ENCODE data around the gene FRY.

FRY gene

DNA sequence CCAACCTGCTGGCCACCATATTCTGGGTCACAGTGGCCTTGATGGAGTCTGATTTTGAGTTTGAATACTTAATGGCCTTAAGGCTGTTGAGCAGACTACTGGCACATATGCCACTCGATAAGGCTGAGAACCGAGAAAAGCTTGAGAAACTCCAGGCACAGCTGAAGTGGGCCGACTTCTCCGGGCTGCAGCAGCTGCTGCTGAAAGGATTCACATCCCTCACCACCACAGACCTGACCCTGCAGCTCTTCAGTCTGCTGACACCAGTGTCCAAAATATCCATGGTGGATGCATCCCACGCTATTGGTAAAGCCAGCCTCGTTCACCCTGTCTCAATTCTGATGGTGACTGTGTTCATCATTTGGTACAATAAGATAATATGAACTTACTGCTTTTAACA, 206.1 kb downstream of the FRY start:
- TF ChIP-seq, protein P1, sequence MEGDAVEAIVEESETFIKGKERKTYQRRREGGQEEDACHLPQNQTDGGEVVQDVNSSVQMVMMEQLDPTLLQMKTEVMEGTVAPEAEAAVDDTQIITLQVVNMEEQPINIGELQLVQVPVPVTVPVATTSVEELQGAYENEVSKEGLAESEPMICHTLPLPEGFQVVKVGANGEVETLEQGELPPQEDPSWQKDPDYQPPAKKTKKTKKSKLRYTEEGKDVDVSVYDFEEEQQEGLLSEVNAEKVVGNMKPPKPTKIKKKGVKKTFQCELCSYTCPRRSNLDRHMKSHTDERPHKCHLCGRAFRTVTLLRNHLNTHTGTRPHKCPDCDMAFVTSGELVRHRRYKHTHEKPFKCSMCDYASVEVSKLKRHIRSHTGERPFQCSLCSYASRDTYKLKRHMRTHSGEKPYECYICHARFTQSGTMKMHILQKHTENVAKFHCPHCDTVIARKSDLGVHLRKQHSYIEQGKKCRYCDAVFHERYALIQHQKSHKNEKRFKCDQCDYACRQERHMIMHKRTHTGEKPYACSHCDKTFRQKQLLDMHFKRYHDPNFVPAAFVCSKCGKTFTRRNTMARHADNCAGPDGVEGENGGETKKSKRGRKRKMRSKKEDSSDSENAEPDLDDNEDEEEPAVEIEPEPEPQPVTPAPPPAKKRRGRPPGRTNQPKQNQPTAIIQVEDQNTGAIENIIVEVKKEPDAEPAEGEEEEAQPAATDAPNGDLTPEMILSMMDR (IDR thresholded peaks at IDR 0.05; ENCODE audit: low read depth, low read length, missing control alignments) = no peak
- H3K4me3 ChIP-seq (ENCODE audit: low read depth, low read length) = no peak overlapping the region
- DNase-seq (ENCODE audit: low read depth) = no peak
- in situ Hi-C loops (cut with HindIII; ENCODE audit: low sequenced_read_pairs) = no loop called here

GRCh38 chr13:32243695-32244094, 212.1 kb downstream of the FRY start:
- no peak overlapping the region for H3K4me3 ChIP-seq (ENCODE audit: low read depth, low read length)
- TF ChIP-seq, protein P1 (IDR thresholded peaks at IDR 0.05; ENCODE audit: low read depth, low read length, missing control alignments) = no peak
- in situ Hi-C loops (cut with HindIII; ENCODE audit: low sequenced_read_pairs) = no loop called here
- no peak for DNase-seq (ENCODE audit: low read depth)

DNA sequence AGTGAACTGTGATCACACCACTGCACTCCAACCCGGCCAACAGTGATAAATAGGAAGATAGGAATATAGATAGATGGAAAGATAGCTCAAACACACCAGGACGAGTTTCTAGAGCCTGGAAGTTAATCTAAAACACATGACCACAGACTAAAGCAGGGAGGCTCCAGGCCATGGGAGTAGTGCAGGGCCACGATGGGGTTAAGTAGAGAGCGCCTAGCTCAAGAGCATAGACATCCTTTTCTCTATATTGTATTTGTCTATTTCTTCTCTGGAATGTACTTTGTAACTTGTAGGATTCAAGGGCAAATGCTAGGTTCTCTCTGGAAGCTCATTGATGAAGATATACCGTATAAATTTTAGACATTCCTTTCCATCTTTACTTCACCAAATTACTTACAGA, 214.0 kb downstream of the FRY start:
- TF ChIP-seq, protein P1 (IDR thresholded peaks at IDR 0.05; ENCODE audit: low read depth, low read length, missing control alignments) = no peak
- in situ Hi-C loops (cut with HindIII; ENCODE audit: low sequenced_read_pairs) = no loop called here
- H3K4me3 ChIP-seq (ENCODE audit: low read depth, low read length) = no peak overlapping the region
- DNase-seq (ENCODE audit: low read depth) = no peak

DNA sequence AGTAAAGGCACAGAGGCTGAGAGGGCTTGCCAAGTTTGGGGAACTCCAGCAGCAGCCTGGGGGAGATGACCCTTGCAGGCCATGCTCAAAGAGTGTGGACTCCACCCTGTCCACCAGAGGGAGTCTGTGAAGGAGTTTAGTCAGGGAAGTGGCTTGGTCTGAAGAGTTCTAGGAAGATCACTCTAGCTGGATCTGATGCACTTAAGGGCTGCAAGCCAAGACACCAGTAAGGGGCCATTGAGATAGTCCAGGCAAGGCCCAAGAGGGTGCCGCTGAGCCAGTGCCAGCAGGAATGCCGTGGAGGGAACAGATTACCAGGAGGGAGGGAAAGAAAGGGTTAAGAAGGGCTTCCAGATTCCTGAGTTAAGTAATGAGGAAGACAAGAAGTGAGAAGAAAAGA, 214.9 kb downstream of the FRY start:
- DNase-seq (ENCODE audit: low read depth) = peak; percentile 44
- in situ Hi-C loops (cut with HindIII; ENCODE audit: low sequenced_read_pairs) = no loop called here
- TF ChIP-seq, protein P1 (IDR thresholded peaks at IDR 0.05; ENCODE audit: low read depth, low read length, missing control alignments) = peak; percentile 86
- no peak overlapping the region for H3K4me3 ChIP-seq (ENCODE audit: low read depth, low read length)

DNA sequence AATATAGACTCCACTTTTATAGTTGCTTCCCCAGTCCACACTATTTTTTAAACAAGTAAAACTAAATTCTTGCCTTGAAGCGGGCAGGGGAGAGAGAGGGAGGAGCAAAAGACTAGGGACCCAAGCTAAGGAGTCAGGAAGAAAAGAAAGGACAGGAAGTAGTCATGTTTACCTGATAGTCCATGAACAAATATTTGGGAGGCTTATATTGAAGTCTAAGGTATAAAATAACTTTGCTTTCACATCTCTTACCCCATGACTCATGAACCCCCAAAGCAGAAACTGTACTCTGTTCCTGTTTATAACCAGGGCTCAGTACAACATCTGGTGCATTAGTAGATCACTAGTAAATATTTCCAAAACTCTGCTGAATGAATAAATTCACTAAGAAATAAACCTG, 216.3 kb downstream of the FRY start:
- TF ChIP-seq, protein P1 (IDR thresholded peaks at IDR 0.05; ENCODE audit: low read depth, low read length, missing control alignments) = no peak
- in situ Hi-C loops (cut with HindIII; ENCODE audit: low sequenced_read_pairs) = no loop called here
- no peak overlapping the region for H3K4me3 ChIP-seq (ENCODE audit: low read depth, low read length)
- no peak for DNase-seq (ENCODE audit: low read depth)

- in situ Hi-C loops (cut with HindIII; ENCODE audit: low sequenced_read_pairs) = no loop called here
- TF ChIP-seq, protein P1 (IDR thresholded peaks at IDR 0.05; ENCODE audit: low read depth, low read length, missing control alignments) = no peak
These were observed 217.2 kb downstream of the FRY start for GRCh38 chr13:32248801-32249200.

More at GRCh38 chr13:32248801-32249200, 217.2 kb downstream of the FRY start:
- DNase-seq (ENCODE audit: low read depth) = no peak
- no peak overlapping the region for H3K4me3 ChIP-seq (ENCODE audit: low read depth, low read length)

All from astrocyte of the cerebellum (primary cell).